ENCODE data around the gene CAPN12. TPM values are rescaled to one million over a fixed set of nuclear protein-coding genes. Genes with fewer than 3 reads are reported as not detected.

CAPN12 gene
- polyA plus RNA-seq, 1 of the 3 experiments (the other 2 are of a cell fraction) = 3.0 TPM

- H3K79me2 ChIP-seq (ENCODE audit: insufficient read depth) = no peaks in the 10 kb centered on the region
- no peak overlapping the region for H3K4me3 ChIP-seq (ENCODE audit: low read depth in 2 of 2, low read length in 1 of 2)
- peaks cover 10% of the 10 kb centered on the region; the same call in 1 of the 2 replicates for H4K20me1 ChIP-seq (ENCODE audit: insufficient read depth)
- H3K36me3 ChIP-seq (replicated peaks in 1 of 2; ENCODE audit: control insufficient read depth in 1 of 2, insufficient read depth in 2 of 2, low read length in 1 of 2) = peaks cover 21 to 22% of the 10 kb centered on the region in 2 experiments
- ChIA-PET CTCF (interaction anchor here (0.6 to 2.7 kb wide), 4 partner anchors 9 to 357 kb away, joined by 3 to 16 read pairs (median 3); partner anchors contain the start of genes FAM98C, MRPS12 and SARS2), POLR2A (interaction anchor here (0.7 to 1.1 kb wide), 2 partner anchors 39 to 206 kb away, joined by 3 read pairs; partner anchors contain the start of gene LGALS7)
- no peak overlapping the region; the same call in 1 of the 2 replicates for H3K4me2 ChIP-seq
- no peak overlapping the region for H2AFZ ChIP-seq (ENCODE audit: low read depth)
- no peaks in the 10 kb centered on the region for H3K9me3 ChIP-seq
- no peak overlapping the region for H3K9ac ChIP-seq
- no peak for TF ChIP-seq TEAD4 (IDR thresholded peaks at IDR 0.05; ENCODE audit: borderline replicate concordance, insufficient read depth)
- peak; percentile 9 for TF ChIP-seq POLR2AphosphoS5 (IDR thresholded peaks at IDR 0.05; ENCODE audit: low read depth, low read length)
- peak overlapping the region in 1 of 2 experiments; percentile 48; a peak in 3 of 4 replicates for H3K27ac ChIP-seq (ENCODE audit: low read depth in 2 of 2, low read length in 1 of 2)
- no peaks in the 10 kb centered on the region for H3K9me2 ChIP-seq
- peaks cover 7 to 12% of the 10 kb centered on the region in 2 experiments; a peak in 3 of 4 replicates for H3K4me1 ChIP-seq (ENCODE audit: control insufficient read depth in 1 of 2, insufficient read depth in 2 of 2, low read depth in 1 of 2, low read length in 1 of 2)
- no peak for DNase-seq
- no peaks in the 10 kb centered on the region for H3K27me3 ChIP-seq (ENCODE audit: insufficient read depth)
- 72% methylated on average over 9 of the region's 13 CpGs for WGBS (ENCODE audit: low lambda C conversion rate)
- H3F3A ChIP-seq (replicated peaks; ENCODE audit: insufficient read depth) = peaks cover 52% of the 10 kb centered on the region
Observed at GRCh38 chr19:38734426-38735256, 9.6 kb downstream of the CAPN12 start.

DNA sequence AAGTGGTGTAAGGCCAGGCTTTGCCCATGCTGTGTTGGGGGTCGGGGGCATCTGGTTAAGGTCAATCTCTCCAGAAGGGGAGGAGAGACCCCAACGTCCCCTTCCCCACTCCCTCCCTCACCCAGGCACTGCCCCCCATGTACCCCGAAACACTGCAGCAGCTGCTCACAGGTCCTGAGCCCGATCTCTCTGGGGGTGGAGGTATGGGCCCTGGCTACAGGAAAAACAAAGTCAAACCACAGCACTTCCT, 10.2 kb downstream of the CAPN12 start:
- DNase-seq = no peak
- POLR2A ChIA-PET = interaction anchor here (1.1 kb wide), 1 partner anchor 206 kb away, joined by 3 read pairs; no protein-coding TSS in a partner anchor
- Histone ChIP-seq H3K9me3 (no peaks in the 10 kb centered on the region), H3K4me2 (no peak overlapping the region), H3K9ac (no peak overlapping the region), H2AFZ (ENCODE audit: low read depth) (no peak overlapping the region), H3K4me3 (ENCODE audit: low read depth in 2 of 2, low read length in 1 of 2) (no peak overlapping the region), H3K4me1 (ENCODE audit: control insufficient read depth in 1 of 2, insufficient read depth in 2 of 2, low read depth in 1 of 2, low read length in 1 of 2) (peaks cover 7 to 12% of the 10 kb centered on the region in 2 experiments; a peak in 3 of 4 replicates), H3K27me3 (ENCODE audit: insufficient read depth) (no peaks in the 10 kb centered on the region), H3K79me2 (ENCODE audit: insufficient read depth) (no peaks in the 10 kb centered on the region), H3K9me2 (no peaks in the 10 kb centered on the region), H3F3A (replicated peaks; ENCODE audit: insufficient read depth) (peaks cover 53% of the 10 kb centered on the region), H3K27ac (ENCODE audit: low read depth in 2 of 2, low read length in 1 of 2) (peak overlapping the region in 1 of 2 experiments; percentile 48; a peak in 3 of 4 replicates), H3K36me3 (replicated peaks in 1 of 2; ENCODE audit: control insufficient read depth in 1 of 2, insufficient read depth in 2 of 2, low read length in 1 of 2) (peaks cover 21 to 23% of the 10 kb centered on the region in 2 experiments), H4K20me1 (ENCODE audit: insufficient read depth) (peaks cover 10% of the 10 kb centered on the region; the same call in 1 of the 2 replicates)
- 62% methylated on average over 4 of the region's 4 CpGs for WGBS (ENCODE audit: low lambda C conversion rate)
- CTCF ChIA-PET = interaction anchor here (1.0 to 2.7 kb wide), 4 partner anchors 9 to 331 kb away, joined by 3 to 16 read pairs (median 4); partner anchors contain the start of genes FAM98C, MRPS12 and SARS2
- TF ChIP-seq GATA2 (CRISPR knock-in tag; IDR thresholded peaks at IDR 0.05) (no peak), RXRA (IDR thresholded peaks at IDR 0.05; ENCODE audit: borderline replicate concordance, low read depth) (no peak), JUND (IDR thresholded peaks at IDR 0.05) (no peak), NFIC (IDR thresholded peaks at IDR 0.05; ENCODE audit: borderline replicate concordance) (no peak), SIN3A (IDR thresholded peaks at IDR 0.05; ENCODE audit: borderline replicate concordance, low read depth, low read length) (no peak)

DNA sequence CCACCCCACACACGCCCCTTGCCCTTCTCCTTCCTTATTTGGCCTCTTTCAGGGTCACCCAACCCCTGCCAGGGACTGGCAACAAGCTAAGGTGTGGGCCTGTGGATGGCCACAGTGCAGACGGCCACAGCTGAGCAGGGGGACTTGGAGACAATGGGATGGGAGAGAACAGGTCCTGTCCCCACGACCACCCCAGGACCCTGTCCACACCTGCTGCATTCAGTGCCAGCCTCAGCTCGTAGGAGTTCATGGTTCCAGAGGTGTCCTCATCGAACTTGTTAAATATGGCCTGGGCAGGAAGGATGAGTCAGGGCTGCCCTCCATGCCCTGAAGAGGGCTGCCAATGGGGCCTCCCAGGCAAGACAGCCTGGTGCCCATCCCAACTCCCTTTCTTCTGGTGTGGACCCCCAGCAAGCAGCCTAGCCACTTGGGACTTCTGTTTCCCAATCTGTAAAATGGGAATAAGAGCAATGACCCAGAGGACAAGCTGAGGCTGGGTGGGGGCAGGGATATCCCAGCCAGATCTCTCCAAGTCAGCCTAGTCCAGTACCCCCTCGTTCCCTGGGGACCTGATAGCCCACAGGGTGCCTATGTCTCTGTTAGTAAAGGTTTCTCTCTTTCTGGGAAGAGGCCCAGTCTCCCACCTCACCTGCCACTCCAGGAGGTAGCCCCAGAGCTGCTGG, 10.6 kb downstream of the CAPN12 start:
- H3K4me1 ChIP-seq (ENCODE audit: control insufficient read depth in 1 of 2, insufficient read depth in 2 of 2, low read depth in 1 of 2, low read length in 1 of 2) = peaks cover 7 to 12% of the 10 kb centered on the region in 2 experiments; a peak in 3 of 4 replicates
- no peak overlapping the region for H3K4me2 ChIP-seq
- no peak overlapping the region for H3K9ac ChIP-seq
- TF ChIP-seq FOSL2 (IDR thresholded peaks at IDR 0.05; ENCODE audit: borderline replicate concordance, low read depth) = peak; percentile 18; the same call in 1 of the 2 replicates
- no peak for TF ChIP-seq GABPA (IDR thresholded peaks at IDR 0.05; ENCODE audit: low read depth)
- TF ChIP-seq, protein P1, sequence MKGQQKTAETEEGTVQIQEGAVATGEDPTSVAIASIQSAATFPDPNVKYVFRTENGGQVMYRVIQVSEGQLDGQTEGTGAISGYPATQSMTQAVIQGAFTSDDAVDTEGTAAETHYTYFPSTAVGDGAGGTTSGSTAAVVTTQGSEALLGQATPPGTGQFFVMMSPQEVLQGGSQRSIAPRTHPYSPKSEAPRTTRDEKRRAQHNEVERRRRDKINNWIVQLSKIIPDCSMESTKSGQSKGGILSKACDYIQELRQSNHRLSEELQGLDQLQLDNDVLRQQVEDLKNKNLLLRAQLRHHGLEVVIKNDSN (IDR thresholded peaks at IDR 0.05; ENCODE audit: borderline replicate concordance, low read depth) = no peak
- TF ChIP-seq POLR2AphosphoS5 (IDR thresholded peaks at IDR 0.05; ENCODE audit: low read depth, low read length) = peak; percentile 38
- no peak for TF ChIP-seq FOXJ3 (CRISPR knock-in tag; IDR thresholded peaks at IDR 0.05)
- TF ChIP-seq TEAD4 (IDR thresholded peaks at IDR 0.05; ENCODE audit: borderline replicate concordance, insufficient read depth) = no peak
- no peak overlapping the region for H3K4me3 ChIP-seq (ENCODE audit: low read depth in 2 of 2, low read length in 1 of 2)
- no peaks in the 10 kb centered on the region for H3K9me3 ChIP-seq
- peaks cover 21 to 28% of the 10 kb centered on the region in 2 experiments for H3K36me3 ChIP-seq (replicated peaks in 1 of 2; ENCODE audit: control insufficient read depth in 1 of 2, insufficient read depth in 2 of 2, low read length in 1 of 2)
- H3F3A ChIP-seq (replicated peaks; ENCODE audit: insufficient read depth) = peaks cover 53% of the 10 kb centered on the region
- H3K79me2 ChIP-seq (ENCODE audit: insufficient read depth) = no peaks in the 10 kb centered on the region
- WGBS (ENCODE audit: low lambda C conversion rate) = 70% methylated on average over 5 of the region's 6 CpGs
- ChIA-PET POLR2A (interaction anchor here (0.8 to 1.1 kb wide), 2 partner anchors 188 to 207 kb away, joined by 3 read pairs; no protein-coding TSS in a partner anchor), CTCF (interaction anchor here (1.0 to 2.7 kb wide), 6 partner anchors 8 to 331 kb away, joined by 3 to 16 read pairs (median 4); partner anchors contain the start of genes FAM98C, MRPS12 and SARS2)
- no peaks in the 10 kb centered on the region for H3K27me3 ChIP-seq (ENCODE audit: insufficient read depth)
- H3K27ac ChIP-seq (ENCODE audit: low read depth in 2 of 2, low read length in 1 of 2) = peak overlapping the region in 1 of 2 experiments; percentile 48; a peak in 2 of 4 replicates
- no peak for DNase-seq
- H4K20me1 ChIP-seq (ENCODE audit: insufficient read depth) = peaks cover 10% of the 10 kb centered on the region; the same call in 1 of the 2 replicates
- no peak overlapping the region for H2AFZ ChIP-seq (ENCODE audit: low read depth)
- no peaks in the 10 kb centered on the region for H3K9me2 ChIP-seq
